Astrocyte (in vitro differentiated cells and primary cell): ENCODE data around the gene DAP. TPM values are rescaled to one million over a fixed set of nuclear protein-coding genes. Genes with fewer than 3 reads are reported as not detected.

Source experiments
- DNase-seq: peaks from one replicate; pipeline ENCODE4 v3.0.0-alpha.2; 2010; ENCODE audit warnings: low read depth
- FAIRE-seq: peaks from 2 replicates; lab custom pipeline; 2011; peaks lifted over from hg19 to GRCh38; lab: Jason Lieb, UNC
- H2AFZ ChIP-seq: 2 replicates; pipeline ENCODE4 v1.6.0; 2012; ENCODE audit warnings: low read depth, low read length, inconsistent platforms
- H3K27ac ChIP-seq: 2 replicates; pipeline ENCODE4 v1.5.1; 2011; ENCODE audit warnings: low read depth, low read length, inconsistent platforms
- H3K27me3 ChIP-seq: 2 replicates; pipeline ENCODE4 v1.6.0; 2011; ENCODE audit warnings: low read length, inconsistent platforms; ENCODE audit not compliant: insufficient read depth
- H3K36me3 ChIP-seq: 2 replicates; pipeline ENCODE4 v1.5.1; 2011; ENCODE audit warnings: low read length, inconsistent platforms; ENCODE audit not compliant: insufficient read depth
- H3K4me1 ChIP-seq: 2 replicates; pipeline ENCODE4 v1.5.1; 2011; ENCODE audit warnings: low read length, inconsistent platforms; ENCODE audit not compliant: insufficient read depth
- H3K4me2 ChIP-seq: 2 replicates; pipeline ENCODE4 v1.6.0; 2012; ENCODE audit warnings: low read length, inconsistent platforms
- H3K4me3 ChIP-seq: 2 replicates; pipeline ENCODE4 v1.5.1; 2011; ENCODE audit warnings: low read depth, mild to moderate bottlenecking, low read length, inconsistent platforms; ENCODE audit not compliant: insufficient read depth
- H3K79me2 ChIP-seq: 2 replicates; pipeline ENCODE4 v1.6.0; 2012; ENCODE audit warnings: mild to moderate bottlenecking, low read length, inconsistent platforms; ENCODE audit not compliant: insufficient read depth
- H3K9ac ChIP-seq: 2 replicates; pipeline ENCODE4 v1.6.0; 2012; ENCODE audit warnings: mild to moderate bottlenecking, low read length, inconsistent platforms
- H3K9me3 ChIP-seq: 2 replicates; pipeline ENCODE4 v1.5.1; 2012; ENCODE audit warnings: low read depth, mild to moderate bottlenecking, low read length, inconsistent platforms; ENCODE audit not compliant: insufficient read depth
- H4K20me1 ChIP-seq: 2 replicates; pipeline ENCODE4 v1.6.0; 2012; ENCODE audit warnings: low read length, inconsistent platforms; ENCODE audit not compliant: insufficient read depth
- H3K27ac Mint-ChIP-seq: one replicate; pipeline ENCODE4 v1.8.0; 2021; ENCODE audit warnings: mild to moderate bottlenecking, mixed read lengths; ENCODE audit not compliant: unreplicated experiment
- H3K27me3 Mint-ChIP-seq: one replicate; pipeline ENCODE4 v1.8.0; 2021; ENCODE audit warnings: low read depth, mixed read lengths; ENCODE audit not compliant: unreplicated experiment
- H3K36me3 Mint-ChIP-seq: one replicate; pipeline ENCODE4 v1.8.0; 2021; ENCODE audit warnings: low read depth, mixed read lengths; ENCODE audit not compliant: unreplicated experiment
- H3K4me1 Mint-ChIP-seq: one replicate; pipeline ENCODE4 v1.8.0; 2021; ENCODE audit warnings: low read depth, mixed read lengths; ENCODE audit not compliant: unreplicated experiment
- H3K4me3 Mint-ChIP-seq: one replicate; pipeline ENCODE4 v1.8.0; 2021; ENCODE audit warnings: mild to moderate bottlenecking, moderate library complexity, mixed read lengths; ENCODE audit not compliant: unreplicated experiment
- H3K9me3 Mint-ChIP-seq: one replicate; pipeline ENCODE4 v1.8.0; 2021; ENCODE audit warnings: mild to moderate bottlenecking, mixed read lengths; ENCODE audit not compliant: unreplicated experiment
- EZH2 ChIP-seq: IDR thresholded peaks from 2 replicates; pipeline ENCODE4 v1.6.1; 2012; ENCODE audit warnings: mild to moderate bottlenecking, low read length, inconsistent platforms; ENCODE audit not compliant: insufficient read depth
- total RNA-seq: library from RNA; stranded (reverse); gene quantifications from 2 replicates; pipeline ENCODE4 v1.2.1, GENCODE V29; 2021
- TF ChIP-seq, protein P1 (sequence below): IDR thresholded peaks from 2 replicates; pipeline ENCODE4 v1.5.1; 2011; ENCODE audit warnings: low read depth, mild to moderate bottlenecking, inconsistent platforms, low read length, moderate library complexity; ENCODE audit not compliant: insufficient read depth

DAP gene
- total RNA-seq, 1 donor from 2014 or later: 239 TPM

DNA sequence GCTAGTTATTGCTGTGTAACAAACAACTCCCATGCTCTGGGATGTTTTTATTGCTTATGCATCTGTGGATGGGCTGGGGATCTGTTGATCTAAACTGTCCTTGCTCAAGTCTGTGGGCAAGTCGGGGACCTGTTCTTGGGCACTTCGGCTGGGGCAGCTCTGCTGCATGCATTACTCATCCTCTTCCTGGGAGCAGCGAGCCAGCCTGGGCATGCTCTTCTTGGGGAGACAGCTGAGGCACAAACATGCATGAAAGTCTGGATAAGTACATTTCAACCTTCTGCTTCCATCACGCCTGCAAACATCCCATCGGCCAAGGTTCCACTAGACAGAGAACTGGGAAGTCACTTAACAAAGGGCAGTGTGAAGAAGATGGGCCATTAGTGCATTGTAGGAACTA lies 130.9 kb downstream of the DAP start:
- FAIRE-seq: no peak

DNA sequence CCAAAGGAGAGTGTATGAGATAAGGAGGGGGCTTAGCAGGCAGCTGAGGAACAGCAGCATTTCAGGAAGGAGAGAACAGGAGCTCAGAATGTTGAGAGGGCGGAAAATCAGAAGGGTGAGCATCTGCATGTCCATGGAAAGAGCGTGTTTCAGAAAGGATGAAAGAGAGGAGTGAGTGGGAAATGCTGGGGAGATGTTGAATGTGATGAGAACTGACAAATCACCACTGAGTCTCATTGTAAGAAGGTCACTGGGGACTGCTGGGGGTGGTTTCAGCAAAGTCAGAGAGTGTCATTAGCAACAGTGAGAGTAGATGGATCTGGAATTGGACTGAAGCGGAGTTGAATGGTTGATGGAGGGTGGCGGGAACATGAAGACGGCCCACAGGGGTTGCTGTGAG lies 131.4 kb downstream of the DAP start:
- TF ChIP-seq, protein P1, sequence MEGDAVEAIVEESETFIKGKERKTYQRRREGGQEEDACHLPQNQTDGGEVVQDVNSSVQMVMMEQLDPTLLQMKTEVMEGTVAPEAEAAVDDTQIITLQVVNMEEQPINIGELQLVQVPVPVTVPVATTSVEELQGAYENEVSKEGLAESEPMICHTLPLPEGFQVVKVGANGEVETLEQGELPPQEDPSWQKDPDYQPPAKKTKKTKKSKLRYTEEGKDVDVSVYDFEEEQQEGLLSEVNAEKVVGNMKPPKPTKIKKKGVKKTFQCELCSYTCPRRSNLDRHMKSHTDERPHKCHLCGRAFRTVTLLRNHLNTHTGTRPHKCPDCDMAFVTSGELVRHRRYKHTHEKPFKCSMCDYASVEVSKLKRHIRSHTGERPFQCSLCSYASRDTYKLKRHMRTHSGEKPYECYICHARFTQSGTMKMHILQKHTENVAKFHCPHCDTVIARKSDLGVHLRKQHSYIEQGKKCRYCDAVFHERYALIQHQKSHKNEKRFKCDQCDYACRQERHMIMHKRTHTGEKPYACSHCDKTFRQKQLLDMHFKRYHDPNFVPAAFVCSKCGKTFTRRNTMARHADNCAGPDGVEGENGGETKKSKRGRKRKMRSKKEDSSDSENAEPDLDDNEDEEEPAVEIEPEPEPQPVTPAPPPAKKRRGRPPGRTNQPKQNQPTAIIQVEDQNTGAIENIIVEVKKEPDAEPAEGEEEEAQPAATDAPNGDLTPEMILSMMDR: no peak
- TF ChIP-seq EZH2: no peak
- Histone ChIP-seq H3K27ac (no peak overlapping the region), H3K9me3 (no peaks in the 10 kb centered on the region), H3K9ac (no peak overlapping the region), H3K27me3 (no peaks in the 10 kb centered on the region), H4K20me1 (no peaks in the 10 kb centered on the region), H3K79me2 (no peaks in the 10 kb centered on the region), H3K36me3 (no peaks in the 10 kb centered on the region), H3K4me1 (peaks cover 16% of the 10 kb centered on the region), H3K4me2 (no peak overlapping the region), H2AFZ (no peak overlapping the region), H3K4me3 (no peak overlapping the region)
- FAIRE-seq (no peak), DNase-seq (no peak)
- Mint-ChIP-seq H3K4me3 (no peak overlapping the region), H3K9me3 (peaks cover 6% of the 10 kb centered on the region), H3K36me3 (peaks cover 15% of the 10 kb centered on the region), H3K27ac (no peak overlapping the region), H3K27me3 (peaks cover 4% of the 10 kb centered on the region), H3K4me1 (peaks cover 24% of the 10 kb centered on the region)

More for the DNA sequence above, 130.9 kb downstream of the DAP start:
- H3K4me1 ChIP-seq: peaks cover 20% of the 10 kb centered on the region
- H3K36me3 Mint-ChIP-seq: peaks cover 15% of the 10 kb centered on the region
- H3K9me3 ChIP-seq: no peaks in the 10 kb centered on the region
- peaks cover 28% of the 10 kb centered on the region for H3K4me1 Mint-ChIP-seq
- no peak for TF ChIP-seq EZH2
- no peak for DNase-seq
- H3K4me3 ChIP-seq: no peak overlapping the region
- no peaks in the 10 kb centered on the region for H4K20me1 ChIP-seq
- no peaks in the 10 kb centered on the region for H3K79me2 ChIP-seq
- H3K27me3 Mint-ChIP-seq: peaks cover 4% of the 10 kb centered on the region
- H3K4me3 Mint-ChIP-seq: no peak overlapping the region
- H3K27ac Mint-ChIP-seq: no peak overlapping the region
- no peak overlapping the region for H3K9ac ChIP-seq
- no peaks in the 10 kb centered on the region for H3K27me3 ChIP-seq
- H3K9me3 Mint-ChIP-seq: peaks cover 6% of the 10 kb centered on the region
- H3K27ac ChIP-seq: no peak overlapping the region
- no peaks in the 10 kb centered on the region for H3K36me3 ChIP-seq
- H3K4me2 ChIP-seq: no peak overlapping the region
- no peak overlapping the region for H2AFZ ChIP-seq

Other genes with a start within 250 kb of the DAP start
- 13.5 and 22.7 TPM in 2 replicates for gene ANKRD33B, start 197.2 kb downstream of the DAP start, total RNA-seq